H7 (cell line): Measurements from ENCODE around the gene RUFY3. TPM values are rescaled to one million over a fixed set of nuclear protein-coding genes. Genes with fewer than 3 reads are reported as not detected.
"Not testable (repeated sequence)": the region's sequence is repeated elsewhere in the genome, so short reads cannot be mapped to it uniquely, and the experiment has no call there.

ENCODE experiments used
- DNase-seq: peaks from one replicate; pipeline ENCODE4 v3.0.0; 2012
- H3K27me3 ChIP-seq: 2 replicates; pipeline ENCODE4 v1.6.0; 2011; ENCODE audit warnings: mild to moderate bottlenecking, low read length; ENCODE audit not compliant: control insufficient read depth, insufficient read depth
- H3K36me3 ChIP-seq: replicated peaks from 2 replicates; pipeline ENCODE4 v1.5.1; 2011; ENCODE audit warnings: low read length; ENCODE audit not compliant: control insufficient read depth, insufficient read depth
- H3K4me3 ChIP-seq: 2 replicates; pipeline ENCODE4 v1.5.1; 2011; ENCODE audit warnings: low read depth, mild to moderate bottlenecking, control low read depth, low read length, moderate library complexity; ENCODE audit not compliant: insufficient read depth
- total RNA-seq: library from RNA; depleted of rRNA; stranded (reverse); fragments of >200 nt; shearing (Covaris generic); gene quantifications from 2 replicates; pipeline ENCODE4 v1.2.3, GENCODE V29; 2014

The RUFY3 gene
- total RNA-seq, 1 experiment from 2014 or later, result 32.7 TPM

GRCh38 chr4:70818173-70818855, 96.5 kb downstream of the RUFY3 start:
- no peak for DNase-seq
- no peak overlapping the region for H3K4me3 ChIP-seq
- H3K27me3 ChIP-seq, result no peaks in the 10 kb centered on the region
- peaks cover 11% of the 10 kb centered on the region for H3K36me3 ChIP-seq

GRCh38 chr4:70818921-70819320, 97.2 kb downstream of the RUFY3 start:
- DNase-seq, result no peak
- H3K36me3 ChIP-seq, result peaks cover 11% of the 10 kb centered on the region
- H3K4me3 ChIP-seq, result no peak overlapping the region
- H3K27me3 ChIP-seq, result no peaks in the 10 kb centered on the region

- Histone ChIP-seq H3K4me3 (no peak overlapping the region), H3K36me3 (peaks cover 31% of the 10 kb centered on the region), H3K27me3 (no peaks in the 10 kb centered on the region)
- no peak for DNase-seq
Measured at GRCh38 chr4:70829015-70829414, 107.3 kb downstream of the RUFY3 start.

GRCh38 chr4:70829492-70829891, 107.7 kb downstream of the RUFY3 start:
- peaks cover 29% of the 10 kb centered on the region for H3K36me3 ChIP-seq

GRCh38 chr4:70830054-70830453, 108.3 kb downstream of the RUFY3 start:
- H3K27me3 ChIP-seq, result no peaks in the 10 kb centered on the region
- peaks cover 28% of the 10 kb centered on the region for H3K36me3 ChIP-seq
- no peak overlapping the region for H3K4me3 ChIP-seq
- DNase-seq, result no peak

More at GRCh38 chr4:70829492-70829891, 107.7 kb downstream of the RUFY3 start:
- no peak for DNase-seq
- no peak overlapping the region for H3K4me3 ChIP-seq
- H3K27me3 ChIP-seq, result no peaks in the 10 kb centered on the region

- no peak for DNase-seq
- Histone ChIP-seq H3K27me3 (no peaks in the 10 kb centered on the region), H3K36me3 (peaks cover 20% of the 10 kb centered on the region), H3K4me3 (no peak overlapping the region)
Measured at GRCh38 chr4:70831293-70831692, 109.5 kb downstream of the RUFY3 start.

GRCh38 chr4:70833675-70834074, 111.9 kb downstream of the RUFY3 start:
- DNase-seq, result no peak
- Histone ChIP-seq H3K27me3 (no peaks in the 10 kb centered on the region), H3K4me3 (no peak overlapping the region), H3K36me3 (peaks cover 17% of the 10 kb centered on the region)

- Histone ChIP-seq H3K36me3 (peaks cover 12% of the 10 kb centered on the region), H3K27me3 (no peaks in the 10 kb centered on the region), H3K4me3 (no peak overlapping the region)
- no peak for DNase-seq
Measured at GRCh38 chr4:70836081-70836480, 114.3 kb downstream of the RUFY3 start.

GRCh38 chr4:70838204-70838603, 116.4 kb downstream of the RUFY3 start:
- Histone ChIP-seq H3K36me3 (peaks cover 5% of the 10 kb centered on the region), H3K27me3 (no peaks in the 10 kb centered on the region), H3K4me3 (peak overlapping the region; percentile 76)
- DNase-seq, result peak; percentile 14

GRCh38 chr4:70838666-70839588, 117.2 kb downstream of the RUFY3 start:
- peak overlapping the region; percentile 76 for H3K4me3 ChIP-seq
- DNase-seq, result peak; percentile 83
- H3K36me3 ChIP-seq, result peaks cover 3% of the 10 kb centered on the region
- no peaks in the 10 kb centered on the region for H3K27me3 ChIP-seq

GRCh38 chr4:70839589-70840093, 117.9 kb downstream of the RUFY3 start, which contains the start of gene GRSF1:
Gene GRSF1 (minus strand): TSS chr4:70839890. CDS start chr4:70839827, 63 bp downstream.
- no peaks in the 10 kb centered on the region for H3K27me3 ChIP-seq
- peak within 1 kb of the TSS; percentile 76 for H3K4me3 ChIP-seq
- H3K36me3 ChIP-seq, result peaks cover 3% of the 10 kb centered on the region
- peak; percentile 98 for DNase-seq

GRCh38 chr4:70840137-70840536, 118.4 kb downstream of the RUFY3 start:
- H3K27me3 ChIP-seq, H3K4me3 ChIP-seq, H3K36me3 ChIP-seq: not testable (repeated sequence)
- peak; percentile 80 for DNase-seq

GRCh38 chr4:70840631-70841030, 118.9 kb downstream of the RUFY3 start:
- H3K36me3 ChIP-seq, H3K4me3 ChIP-seq, DNase-seq, H3K27me3 ChIP-seq: not testable (repeated sequence)

GRCh38 chr4:70841211-70841610, 119.4 kb downstream of the RUFY3 start:
- DNase-seq, result no peak
- Histone ChIP-seq H3K4me3 (no peak overlapping the region), H3K36me3 (no peaks in the 10 kb centered on the region), H3K27me3 (no peaks in the 10 kb centered on the region)

- DNase-seq, result peak; percentile 18
- Histone ChIP-seq H3K4me3 (no peak overlapping the region), H3K27me3 (no peaks in the 10 kb centered on the region), H3K36me3 (no peaks in the 10 kb centered on the region)
Measured at GRCh38 chr4:70841951-70842350, 120.2 kb downstream of the RUFY3 start.
